Stimulated activated CD8-positive, alpha-beta memory T cell treated with anti-CD3 and anti-CD28 coated beads, Interleukin-12 subunit alpha, Interleukin-12 subunit beta, amount 100 ng/mL, for 24 hours (primary cell): ENCODE data around the gene IGF2BP3.
"Not testable (repeated sequence)": the region's sequence is repeated elsewhere in the genome, so short reads cannot be mapped to it uniquely, and the experiment has no call there.

ENCODE experiments used
- DNase-seq: peaks from one replicate; pipeline ENCODE4 v3.0.0-alpha.2; 2020; ENCODE audit errors: extremely low read depth

Gene IGF2BP3

DNA sequence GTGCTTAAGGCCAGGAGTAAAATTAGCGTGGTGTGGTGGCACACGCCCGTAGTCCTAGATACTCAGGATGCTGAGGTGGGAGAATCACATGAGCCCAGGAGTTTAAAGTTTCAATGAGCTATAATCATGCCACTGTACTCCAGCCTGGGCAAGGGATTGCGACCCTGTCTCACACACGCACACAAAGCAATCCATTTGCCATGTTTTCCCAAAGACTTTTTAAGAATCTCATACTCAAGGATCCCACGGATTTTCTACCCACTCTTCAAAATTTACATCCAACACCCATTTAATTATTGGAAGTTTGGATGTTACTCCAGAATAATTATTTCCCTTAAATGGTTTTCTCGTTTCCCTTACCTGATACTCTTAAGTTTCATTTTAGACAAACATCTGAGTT lies 47.9 kb downstream of the IGF2BP3 start:
- no peak for DNase-seq

DNA sequence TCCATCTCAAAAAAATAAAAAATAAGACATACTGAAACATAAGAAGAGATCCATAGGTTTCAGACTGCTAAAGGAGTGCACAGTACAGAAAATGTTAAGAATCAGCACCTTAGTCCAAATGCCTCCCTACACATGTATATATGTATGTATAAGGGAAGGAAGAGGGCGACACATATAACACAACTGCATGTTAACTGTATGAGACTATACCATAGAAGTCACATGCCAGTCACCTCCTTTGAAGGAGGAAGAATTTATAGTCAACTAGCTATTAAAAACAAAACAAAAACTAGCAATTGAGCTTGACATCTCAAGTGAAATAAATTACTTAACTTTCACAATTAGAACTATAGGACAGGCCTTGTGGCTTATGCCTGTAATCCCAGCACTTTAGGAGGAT lies 50.4 kb downstream of the IGF2BP3 start:
- no peak for DNase-seq

- no peak for DNase-seq
Measured at GRCh38 chr7:23419160-23419559, 51.1 kb downstream of the IGF2BP3 start.

DNA sequence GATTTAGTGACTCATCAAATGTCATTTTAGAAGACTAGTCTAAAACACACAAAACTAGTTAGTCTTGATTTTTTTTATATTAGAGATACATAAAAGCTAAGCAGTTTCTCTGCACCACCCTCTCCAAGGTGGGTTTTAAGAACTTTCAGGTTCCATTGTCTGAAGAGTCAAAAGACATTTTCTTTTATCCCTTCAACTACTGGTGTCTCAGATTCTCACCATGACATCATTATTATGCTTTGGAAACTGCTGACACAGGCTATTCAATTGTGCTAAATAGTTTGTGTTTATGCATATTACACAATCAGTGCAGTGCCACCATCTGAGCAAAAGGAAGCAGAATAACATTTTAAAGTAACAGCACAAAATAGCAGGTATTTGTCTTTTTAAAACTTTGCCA lies 52.2 kb downstream of the IGF2BP3 start:
- no peak for DNase-seq

- no peak for DNase-seq
Measured at GRCh38 chr7:23415198-23415597, 55.1 kb downstream of the IGF2BP3 start.

- DNase-seq = no peak
Measured at GRCh38 chr7:23410446-23411183, 59.7 kb downstream of the IGF2BP3 start.

DNA sequence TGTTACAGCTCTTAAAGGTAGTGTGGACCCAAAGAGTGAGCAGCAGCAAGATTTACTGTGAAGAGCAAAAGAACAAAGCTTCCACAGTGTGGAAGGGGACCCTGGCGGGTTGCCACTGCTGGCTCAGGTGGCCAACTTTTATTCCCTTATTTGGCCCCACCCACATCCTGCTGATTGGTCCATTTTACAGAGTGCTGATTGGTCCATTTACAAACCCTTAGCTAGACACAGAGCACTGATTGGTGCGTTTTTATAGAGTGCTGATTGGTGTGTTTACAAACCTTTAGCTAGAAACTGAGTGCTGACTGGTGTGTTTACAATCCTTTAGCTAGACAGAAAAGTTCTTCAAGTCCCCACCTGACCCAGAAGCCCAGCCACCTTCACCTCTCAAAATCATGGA lies 63.7 kb downstream of the IGF2BP3 start:
- not testable (repeated sequence) for DNase-seq

- no peak for DNase-seq
Measured at GRCh38 chr7:23405240-23405618, 65.1 kb downstream of the IGF2BP3 start.

DNA sequence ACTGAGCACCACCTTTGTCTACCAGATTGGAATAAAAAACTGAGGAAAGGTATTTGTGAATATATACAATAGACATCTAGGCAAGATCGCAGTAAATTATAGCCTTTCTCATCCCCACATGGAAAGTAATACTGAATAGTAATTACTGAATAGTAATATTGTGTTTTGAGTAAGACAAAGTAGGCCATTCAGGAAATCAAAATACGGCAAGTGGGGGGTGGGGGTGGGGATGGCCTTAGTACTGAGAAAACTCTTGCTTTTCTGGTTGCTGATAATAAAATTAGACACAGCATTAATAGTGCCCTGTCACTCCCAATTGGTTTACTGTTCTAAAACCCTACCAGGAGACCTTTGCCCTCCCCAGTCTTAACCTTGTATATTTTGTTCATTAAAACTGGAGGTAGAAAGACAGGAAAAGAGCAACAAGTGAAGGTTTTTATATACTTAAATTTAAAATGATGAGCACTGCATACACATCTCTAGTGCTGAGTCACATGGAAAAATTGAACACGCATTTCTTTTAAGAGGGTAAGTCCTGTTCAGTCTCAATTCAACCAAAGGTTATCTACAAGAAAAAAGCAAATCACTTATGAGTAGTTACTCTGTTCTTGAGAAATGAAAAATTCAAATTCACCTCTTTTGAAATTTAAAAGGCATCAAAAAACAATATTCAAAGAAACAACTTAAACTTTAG lies 65.6 kb downstream of the IGF2BP3 start:
- no peak for DNase-seq

DNA sequence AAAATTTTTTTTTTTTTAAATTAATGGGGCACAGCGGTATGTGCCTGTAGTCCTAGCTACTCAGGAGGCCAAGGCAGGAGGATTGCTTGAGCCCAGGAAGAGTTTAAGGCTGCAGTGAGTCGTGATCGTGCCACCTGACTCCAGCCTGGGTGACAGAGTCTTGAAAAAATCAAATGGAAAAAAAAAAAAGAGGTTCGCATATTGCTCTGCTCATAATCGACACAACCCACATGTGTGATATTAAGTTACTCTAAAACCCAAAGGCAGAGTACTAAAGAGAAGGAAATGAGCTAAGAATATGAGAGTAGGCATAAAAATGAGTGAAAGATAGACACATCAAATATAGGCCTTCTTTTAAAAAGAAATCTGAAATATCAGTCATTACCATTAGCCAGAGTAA lies 66.3 kb downstream of the IGF2BP3 start:
- no peak for DNase-seq

DNA sequence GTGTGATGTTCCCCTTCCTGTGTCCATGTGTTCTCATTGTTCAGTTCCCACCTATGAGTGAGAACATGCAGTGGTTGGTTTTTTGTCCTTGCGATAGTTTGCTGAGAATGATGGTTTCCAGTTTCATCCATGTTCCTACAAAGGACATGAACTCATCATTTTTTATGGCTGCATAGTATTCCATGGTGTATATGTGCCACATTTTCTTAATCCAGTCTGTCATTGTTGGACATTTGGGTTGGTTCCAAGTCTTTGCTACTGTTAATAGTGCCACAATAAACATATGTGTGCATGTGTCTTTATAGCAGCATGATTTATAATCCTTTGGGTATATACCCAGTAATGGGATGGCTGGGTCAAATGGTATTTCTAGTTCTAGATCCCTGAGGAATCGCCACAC lies 72.2 kb downstream of the IGF2BP3 start:
- DNase-seq = not testable (repeated sequence)

GRCh38 chr7:23397241-23397640 lies 73.0 kb downstream of the IGF2BP3 start:
- DNase-seq = no peak

DNA sequence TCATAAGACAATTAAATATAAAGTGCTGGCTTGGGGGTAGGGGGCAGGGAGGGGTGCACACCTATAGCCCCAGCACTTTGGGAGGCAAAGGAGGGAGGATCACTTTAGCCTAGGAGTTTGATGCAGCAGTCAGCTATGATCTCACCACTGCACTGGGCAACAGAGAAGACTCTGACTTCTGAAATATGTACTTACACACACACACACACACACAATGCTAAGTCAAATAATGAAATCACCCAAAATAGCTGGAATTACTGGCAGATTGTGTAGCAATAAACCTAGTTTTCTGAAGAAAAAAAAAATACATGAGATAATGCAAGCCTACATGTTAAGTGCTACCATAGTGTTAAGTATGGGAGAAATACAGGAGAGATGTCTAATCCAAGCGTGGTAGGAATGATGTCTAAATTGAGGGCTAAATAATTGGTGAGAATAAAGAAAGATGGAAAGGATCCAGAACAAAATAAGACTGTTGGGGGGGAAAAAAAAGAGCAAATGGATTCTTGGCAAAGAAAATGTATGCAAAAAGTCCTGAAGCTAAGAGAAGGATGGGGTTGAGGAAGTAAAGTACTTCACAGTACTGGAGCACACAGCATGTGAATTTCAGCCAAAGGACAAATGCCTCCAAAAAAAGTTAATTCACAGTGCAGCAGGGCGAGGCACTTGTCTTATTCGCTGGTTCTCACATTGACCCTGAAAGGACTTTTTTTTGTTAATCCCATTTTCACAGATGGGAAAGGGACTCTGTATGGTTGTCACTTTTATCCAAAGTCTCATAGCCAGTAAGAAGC lies 73.9 kb downstream of the IGF2BP3 start:
- DNase-seq = no peak

DNA sequence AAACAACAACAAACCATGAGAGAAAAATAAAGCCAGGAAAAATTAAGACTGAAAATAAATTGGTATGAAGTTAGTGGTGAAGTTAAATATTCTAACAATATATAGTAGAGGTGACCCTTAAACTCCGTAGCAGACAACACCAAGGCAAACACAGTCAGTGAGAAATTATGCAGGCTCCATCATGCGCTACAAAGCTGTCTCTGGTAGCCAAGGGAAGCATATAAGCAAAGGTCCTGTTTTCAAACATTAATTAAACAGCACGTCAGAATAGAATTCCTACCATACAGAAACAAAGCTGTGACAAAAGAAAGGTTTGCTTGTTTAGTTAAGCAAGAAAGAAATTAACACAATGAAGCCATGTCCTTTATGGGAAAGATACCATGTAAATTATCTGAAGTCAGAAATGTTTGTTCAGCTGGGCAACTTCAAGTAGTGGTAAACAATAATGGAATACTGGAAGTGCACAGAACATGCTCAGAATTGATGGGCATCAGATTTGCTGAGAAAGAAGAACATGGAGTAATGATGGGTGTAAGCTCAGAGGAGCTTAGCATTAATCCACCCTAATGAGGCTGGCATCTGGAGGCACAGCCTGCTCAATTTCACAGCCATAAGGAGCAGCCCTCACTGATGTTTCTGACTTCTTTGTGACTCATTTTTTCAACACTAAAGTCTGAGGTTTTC lies 75.7 kb downstream of the IGF2BP3 start:
- no peak for DNase-seq

DNA sequence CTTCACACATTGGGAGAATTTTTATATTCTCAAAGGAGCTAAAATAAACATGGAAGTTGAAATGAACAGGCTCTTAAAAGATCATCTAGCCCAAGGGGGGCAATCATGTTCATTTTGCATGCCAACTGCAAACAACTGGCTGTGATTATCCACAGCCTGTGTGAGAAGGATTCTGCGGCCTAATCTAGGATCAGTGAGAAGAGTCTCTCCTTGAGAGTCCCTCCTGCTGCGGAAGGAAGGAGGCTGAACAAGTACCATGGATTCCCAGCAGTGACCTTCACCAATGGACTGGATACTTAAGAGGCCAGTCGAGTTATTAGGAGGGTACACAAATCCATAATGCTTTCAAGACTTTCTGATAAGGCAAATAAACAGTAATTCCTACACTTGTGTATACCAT lies 76.7 kb downstream of the IGF2BP3 start:
- no peak for DNase-seq

DNA sequence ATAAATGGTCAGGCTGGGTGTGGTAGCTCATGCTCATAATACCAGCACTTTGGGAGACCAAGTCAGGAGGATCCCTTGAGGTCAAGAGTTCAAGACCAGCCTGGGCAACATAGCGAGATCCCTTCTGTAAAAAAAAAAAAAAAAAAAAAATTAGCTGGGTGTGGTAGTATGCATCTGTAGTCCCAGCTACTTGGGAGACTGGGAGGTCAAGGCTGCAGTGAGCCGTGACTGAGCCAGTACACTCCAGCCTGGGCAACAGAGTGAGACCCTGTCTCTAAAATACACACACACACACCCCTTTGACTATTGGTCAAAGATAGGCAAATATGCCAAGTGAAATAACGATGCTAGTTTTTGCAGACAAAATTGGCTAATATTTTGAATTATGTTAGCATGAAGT lies 80.6 kb downstream of the IGF2BP3 start:
- DNase-seq = no peak

GRCh38 chr7:23387583-23387982 lies 82.7 kb downstream of the IGF2BP3 start:
- DNase-seq = no peak

DNA sequence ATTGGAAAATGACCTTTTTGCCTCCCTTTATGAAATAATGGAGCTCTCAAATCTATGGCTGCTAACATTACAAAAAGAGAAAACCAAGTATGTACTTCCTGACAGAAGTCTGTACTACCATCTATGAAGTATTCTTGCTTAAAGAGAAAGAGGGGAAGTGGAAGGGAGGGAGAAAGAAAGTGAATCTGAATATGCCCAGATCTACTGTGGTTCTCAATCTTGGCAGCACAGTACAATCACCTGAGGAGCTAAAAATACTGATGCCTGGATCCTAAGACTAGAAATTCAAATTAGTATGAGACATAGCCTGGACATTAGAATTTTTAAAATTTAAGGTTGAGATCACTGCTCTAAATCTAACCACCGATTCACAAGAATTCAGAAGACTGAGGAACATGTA lies 85.2 kb downstream of the IGF2BP3 start:
- no peak for DNase-seq

DNA sequence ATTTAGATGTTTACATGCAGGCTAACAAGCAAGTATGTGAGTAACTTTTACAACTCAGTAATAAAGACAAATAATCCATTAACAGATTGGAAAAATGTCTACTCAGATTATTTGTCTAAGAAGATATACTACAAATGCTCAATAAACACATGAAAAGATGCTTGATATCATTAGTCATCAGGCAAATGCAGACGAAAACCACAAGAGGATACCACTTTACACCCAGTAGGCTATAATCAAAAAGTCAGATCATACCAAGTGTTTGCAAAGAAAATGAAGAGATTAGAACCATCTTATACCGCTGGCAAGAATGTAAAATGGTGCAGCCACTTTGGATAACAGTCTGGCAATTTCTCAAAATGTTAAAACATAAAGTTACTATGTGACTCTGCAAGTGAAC lies 87.1 kb downstream of the IGF2BP3 start:
- no peak for DNase-seq

GRCh38 chr7:23380961-23381360 lies 89.3 kb downstream of the IGF2BP3 start:
- DNase-seq = no peak

DNA sequence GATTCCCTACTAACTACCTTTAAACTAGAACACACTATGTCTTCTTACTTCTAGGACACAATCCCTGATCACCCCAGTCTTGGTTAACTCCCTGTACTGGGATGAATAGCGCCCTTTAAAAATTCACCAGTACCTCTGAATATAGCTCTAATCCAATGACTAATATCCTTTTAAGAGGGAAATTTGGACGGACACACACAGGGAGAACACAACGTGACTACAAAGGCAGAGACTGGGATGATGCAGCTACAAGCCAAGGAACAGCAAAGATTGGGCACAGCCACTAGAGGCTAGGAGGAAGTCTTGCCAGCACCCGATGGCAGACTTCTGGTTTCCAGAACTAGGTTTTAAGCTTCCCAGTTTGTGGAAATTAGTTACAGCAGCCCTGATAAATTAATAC lies 89.7 kb downstream of the IGF2BP3 start:
- DNase-seq = no peak

- DNase-seq = no peak
Measured at GRCh38 chr7:23378996-23379395, 91.3 kb downstream of the IGF2BP3 start.
